ENCODE data around the gene CPLX3. TPM values are rescaled to one million over a fixed set of nuclear protein-coding genes. Genes with fewer than 3 reads are reported as not detected.

Gene CPLX3
- total RNA-seq, 4 donors from 2014 or later = not detected

DNA sequence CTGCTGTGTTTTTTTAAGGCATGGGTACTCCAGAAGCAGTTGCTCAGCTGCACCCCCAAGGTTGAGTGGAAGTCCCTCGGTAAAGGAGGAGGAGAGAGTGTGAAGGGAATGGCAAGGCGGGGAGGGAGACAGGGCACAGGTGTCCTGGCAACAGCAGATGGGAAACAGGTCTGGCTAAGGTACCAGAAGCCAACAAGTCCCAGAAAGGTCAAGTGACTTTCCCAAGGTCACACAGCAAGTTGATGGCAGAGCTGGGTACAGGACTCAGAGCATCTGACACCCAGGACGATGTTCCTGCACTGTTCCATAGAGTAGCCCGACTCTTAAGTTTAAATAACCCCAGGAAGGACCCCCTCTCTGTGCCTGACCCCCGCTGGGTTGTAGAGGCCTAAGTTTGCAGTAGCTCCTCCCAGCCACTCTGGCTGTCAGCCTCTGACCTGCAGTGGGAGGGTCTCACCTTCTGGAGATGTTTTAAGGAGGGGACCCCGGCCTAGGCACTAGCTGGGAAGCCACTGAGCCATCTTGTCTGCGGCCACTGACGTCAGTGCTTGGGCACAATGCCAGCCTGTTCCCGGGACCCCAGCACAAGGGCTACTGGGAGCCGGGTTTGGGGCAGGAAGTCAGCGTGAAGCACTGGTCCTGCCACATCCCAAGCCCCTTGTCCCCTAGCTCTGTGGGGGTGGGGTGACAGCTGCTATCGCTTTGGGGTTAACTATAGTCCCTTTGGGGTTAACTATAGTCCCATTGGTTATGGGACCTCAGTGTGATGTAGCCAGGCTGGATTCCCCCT lies 34.0 kb upstream of the CPLX3 start:
- H3K4me3 ChIP-seq = no peak overlapping the region
- no peak for DNase-seq
- H3K9me3 ChIP-seq = no peaks in the 10 kb centered on the region
- no peaks in the 10 kb centered on the region for H3K36me3 ChIP-seq
- H3K27me3 ChIP-seq = no peaks in the 10 kb centered on the region
- intact Hi-C loops (cut with DNase I; ENCODE audit: low total_unique reads) = no loop called here
- H3K4me1 ChIP-seq = peaks cover 0 to 23% of the 10 kb centered on the region in 2 donors
- no peak overlapping the region for H3K27ac ChIP-seq
- TF ChIP-seq, protein P1, sequence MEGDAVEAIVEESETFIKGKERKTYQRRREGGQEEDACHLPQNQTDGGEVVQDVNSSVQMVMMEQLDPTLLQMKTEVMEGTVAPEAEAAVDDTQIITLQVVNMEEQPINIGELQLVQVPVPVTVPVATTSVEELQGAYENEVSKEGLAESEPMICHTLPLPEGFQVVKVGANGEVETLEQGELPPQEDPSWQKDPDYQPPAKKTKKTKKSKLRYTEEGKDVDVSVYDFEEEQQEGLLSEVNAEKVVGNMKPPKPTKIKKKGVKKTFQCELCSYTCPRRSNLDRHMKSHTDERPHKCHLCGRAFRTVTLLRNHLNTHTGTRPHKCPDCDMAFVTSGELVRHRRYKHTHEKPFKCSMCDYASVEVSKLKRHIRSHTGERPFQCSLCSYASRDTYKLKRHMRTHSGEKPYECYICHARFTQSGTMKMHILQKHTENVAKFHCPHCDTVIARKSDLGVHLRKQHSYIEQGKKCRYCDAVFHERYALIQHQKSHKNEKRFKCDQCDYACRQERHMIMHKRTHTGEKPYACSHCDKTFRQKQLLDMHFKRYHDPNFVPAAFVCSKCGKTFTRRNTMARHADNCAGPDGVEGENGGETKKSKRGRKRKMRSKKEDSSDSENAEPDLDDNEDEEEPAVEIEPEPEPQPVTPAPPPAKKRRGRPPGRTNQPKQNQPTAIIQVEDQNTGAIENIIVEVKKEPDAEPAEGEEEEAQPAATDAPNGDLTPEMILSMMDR (IDR thresholded peaks at IDR 0.05) = no peak
- TF ChIP-seq POLR2A (IDR thresholded peaks at IDR 0.05) = no peak

DNA sequence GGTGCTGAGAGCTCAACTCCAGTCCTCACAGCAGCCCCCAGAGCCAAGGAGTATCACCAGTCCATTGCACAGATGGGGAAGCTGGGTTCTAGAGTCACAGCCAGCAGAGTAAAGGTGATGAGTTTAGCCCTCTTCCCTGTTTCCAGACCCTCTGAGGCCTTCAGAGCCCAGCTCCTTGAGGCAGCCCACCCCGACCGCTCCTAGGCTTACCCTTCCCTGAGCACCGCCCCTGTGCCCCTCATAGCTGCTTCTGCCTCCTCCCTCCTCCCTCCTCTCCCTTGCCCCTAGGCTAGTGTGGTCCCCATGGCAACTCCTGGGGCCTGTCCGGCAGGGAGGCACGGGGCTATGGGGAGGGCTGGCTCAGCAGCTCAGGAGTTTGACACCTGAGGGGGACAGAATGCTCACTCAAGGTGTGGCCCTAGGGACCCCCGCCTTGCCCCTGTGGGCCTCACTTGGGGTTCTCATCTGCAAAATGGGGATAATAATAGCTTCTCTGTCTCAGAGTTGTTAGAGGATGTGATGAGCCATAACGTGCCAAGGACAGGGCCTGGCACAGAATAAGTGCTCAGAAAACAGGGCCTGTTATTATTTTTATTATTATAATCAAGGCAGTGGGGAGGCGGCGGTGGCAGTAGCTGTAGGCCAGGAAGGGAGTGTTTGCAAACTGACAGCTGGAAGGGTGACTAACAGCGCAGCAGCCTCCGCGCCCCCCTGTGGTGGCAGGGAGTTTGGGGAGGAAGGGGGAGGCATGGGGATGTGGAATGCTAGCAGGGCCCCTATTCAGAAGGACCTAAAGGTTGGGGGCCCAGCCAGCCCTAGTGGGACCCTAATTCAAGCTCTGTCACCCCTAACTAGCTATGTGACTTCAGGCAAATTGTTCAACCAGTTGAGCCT lies 33.0 kb upstream of the CPLX3 start:
- Histone ChIP-seq H3K4me1 (peaks cover 0 to 15% of the 10 kb centered on the region in 2 donors), H3K9me3 (no peaks in the 10 kb centered on the region), H3K27ac (no peak overlapping the region), H3K27me3 (no peaks in the 10 kb centered on the region), H3K36me3 (no peaks in the 10 kb centered on the region), H3K4me3 (no peak overlapping the region)
- intact Hi-C loops (cut with DNase I; ENCODE audit: low total_unique reads) = no loop called here
- TF ChIP-seq POLR2A (IDR thresholded peaks at IDR 0.05) = no peak
- TF ChIP-seq, protein P1 (IDR thresholded peaks at IDR 0.05) = no peak
- DNase-seq = no peak

DNA sequence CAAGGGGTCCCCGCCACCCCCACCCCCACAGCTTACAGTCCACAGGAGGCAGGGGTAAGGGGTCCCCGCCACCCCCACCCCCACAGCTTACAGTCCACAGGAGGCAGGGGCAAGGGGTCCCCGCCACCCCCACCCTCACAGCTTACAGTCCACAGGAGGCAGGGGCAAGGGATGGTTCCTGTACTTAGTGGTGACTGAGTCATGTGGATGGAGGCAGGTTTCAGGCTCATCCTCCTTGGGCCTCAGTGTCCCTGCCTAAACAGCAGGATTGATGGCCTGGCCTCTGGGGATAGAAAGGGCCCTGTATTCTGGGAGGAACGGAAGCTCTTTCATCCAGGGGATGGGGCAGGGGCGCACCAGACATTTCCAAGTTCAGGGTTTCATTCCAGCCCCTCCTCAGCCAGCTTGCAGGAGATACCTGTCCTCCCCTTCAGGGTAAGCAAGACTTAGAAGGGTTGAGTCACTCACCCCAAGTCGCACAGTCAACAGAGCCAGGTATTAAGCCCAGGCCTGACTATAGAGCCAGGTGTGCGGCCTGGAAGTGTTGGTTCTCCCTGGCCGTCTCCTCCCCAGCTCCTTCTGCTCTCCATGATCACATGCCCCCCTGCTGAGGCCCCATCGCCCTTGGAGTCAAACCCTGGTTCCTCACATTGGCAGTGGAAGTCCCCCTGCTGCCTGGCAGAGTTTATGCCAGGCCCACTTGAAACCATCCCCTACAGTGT lies 32.0 kb upstream of the CPLX3 start:
- H3K27ac ChIP-seq = no peak overlapping the region
- H3K4me1 ChIP-seq = peaks cover 0 to 13% of the 10 kb centered on the region in 2 donors
- intact Hi-C loops (cut with DNase I; ENCODE audit: low total_unique reads) = no loop called here

DNA sequence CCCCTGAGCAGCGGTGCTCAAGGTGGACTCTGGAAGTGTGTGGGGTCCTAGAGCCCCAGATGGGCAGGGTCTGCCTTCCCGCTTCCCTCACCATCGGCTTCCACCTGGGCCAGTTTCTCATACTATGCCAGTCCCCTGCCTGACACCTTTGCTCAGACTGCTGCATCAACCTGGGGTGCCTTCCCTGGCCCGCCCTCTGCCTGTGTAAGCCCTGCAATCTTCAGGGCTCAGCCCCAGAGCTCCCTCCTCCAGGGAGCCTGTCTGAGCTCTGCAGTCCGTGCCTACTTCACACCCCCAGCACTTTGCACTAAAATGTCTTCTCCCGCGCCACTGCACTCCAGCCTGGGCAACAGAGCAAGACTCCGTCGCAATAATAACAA lies 31.5 kb upstream of the CPLX3 start:
- no peak for DNase-seq
- TF ChIP-seq, protein P1 (IDR thresholded peaks at IDR 0.05) = no peak
- no peak for TF ChIP-seq POLR2A (IDR thresholded peaks at IDR 0.05)
- intact Hi-C loops (cut with DNase I; ENCODE audit: low total_unique reads) = no loop called here
- Histone ChIP-seq H3K27me3 (no peaks in the 10 kb centered on the region), H3K4me1 (peaks cover 0 to 8% of the 10 kb centered on the region in 2 donors), H3K4me3 (no peak overlapping the region), H3K36me3 (no peaks in the 10 kb centered on the region), H3K27ac (no peak overlapping the region), H3K9me3 (no peaks in the 10 kb centered on the region)

More for the DNA sequence above, 32.0 kb upstream of the CPLX3 start:
- no peak for DNase-seq
- H3K27me3 ChIP-seq = no peaks in the 10 kb centered on the region
- H3K9me3 ChIP-seq = no peaks in the 10 kb centered on the region
- H3K4me3 ChIP-seq = no peak overlapping the region
- no peak for TF ChIP-seq POLR2A (IDR thresholded peaks at IDR 0.05)
- TF ChIP-seq, protein P1 (IDR thresholded peaks at IDR 0.05) = no peak
- no peaks in the 10 kb centered on the region for H3K36me3 ChIP-seq

Data from uterus (tissue), 4 donors.